RWPE2 (cell line): ENCODE data around the gene RFTN2.
"Not testable (repeated sequence)": the region's sequence is repeated elsewhere in the genome, so short reads cannot be mapped to it uniquely, and the experiment has no call there.

Experiments used
- ATAC-seq: fragments of 200-7000 bp; cut with Tn5 transposase; 3 replicates; pipeline ENCODE4 v1.9.1; 2021; ENCODE audit warnings: low read depth
- DNase-seq: peaks from one replicate; pipeline ENCODE4 v3.0.0-alpha.2; 2020; ENCODE audit warnings: low spot score
- H3K27ac ChIP-seq: fragments of 450-650 bp; 2 replicates; pipeline ENCODE4 v1.5.1; 2017; ENCODE audit warnings: mild to moderate bottlenecking; ENCODE audit not compliant: poor library complexity, severe bottlenecking
- H3K27me3 ChIP-seq: fragments of 250-450 bp; sonication (Bioruptor Pico); 2 replicates; pipeline ENCODE4 v1.5.1; 2021; ENCODE audit warnings: mild to moderate bottlenecking, moderate library complexity; ENCODE audit not compliant: insufficient read depth, poor library complexity, severe bottlenecking
- H3K36me3 ChIP-seq: fragments of 250-450 bp; sonication (Bioruptor Pico); 2 replicates; pipeline ENCODE4 v1.5.1; 2020; ENCODE audit warnings: low read depth, mild to moderate bottlenecking, moderate library complexity
- H3K4me1 ChIP-seq: fragments of 250-450 bp; sonication (Bioruptor Pico); 2 replicates; pipeline ENCODE4 v1.5.1; 2021; ENCODE audit warnings: mild to moderate bottlenecking, moderate library complexity; ENCODE audit not compliant: insufficient read depth, poor library complexity, severe bottlenecking
- H3K4me3 ChIP-seq: fragments of 250-450 bp; sonication (Bioruptor Pico); 2 replicates; pipeline ENCODE4 v1.5.1; 2021; ENCODE audit warnings: mild to moderate bottlenecking, moderate library complexity; ENCODE audit not compliant: severe bottlenecking
- H3K9me3 ChIP-seq: fragments of 250-450 bp; sonication (Bioruptor Pico); 2 replicates; pipeline ENCODE4 v1.5.1; 2021; ENCODE audit warnings: mild to moderate bottlenecking, moderate library complexity; ENCODE audit not compliant: severe bottlenecking
- CTCF ChIP-seq: fragments of 450-650 bp; IDR thresholded peaks from one replicate; pipeline ENCODE4 v1.5.1; 2017; ENCODE audit warnings: mild to moderate bottlenecking, moderate library complexity; ENCODE audit not compliant: poor library complexity, severe bottlenecking

RFTN2 gene

DNA sequence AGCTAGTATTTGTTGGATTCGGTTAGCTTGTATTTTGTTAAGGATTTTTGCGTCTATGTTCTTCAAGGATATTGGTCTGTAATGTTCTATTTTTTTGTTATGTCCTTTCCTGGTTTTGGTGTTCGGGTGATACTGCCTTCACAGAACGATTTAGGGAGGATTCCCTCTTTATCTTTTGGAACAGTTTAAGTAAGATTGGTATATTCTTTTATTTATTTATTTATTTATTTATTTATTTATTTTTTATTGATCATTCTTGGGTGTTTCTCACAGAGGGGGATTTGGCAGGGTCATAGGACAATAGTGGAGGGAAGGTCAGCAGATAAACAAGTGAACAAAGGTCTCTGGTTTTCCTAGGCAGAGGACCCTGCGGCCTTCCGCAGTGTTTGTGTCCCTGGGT, 19.8 kb upstream of the RFTN2 start:
- DNase-seq, H3K27ac ChIP-seq, H3K27me3 ChIP-seq, H3K4me3 ChIP-seq, H3K36me3 ChIP-seq, ATAC-seq, H3K9me3 ChIP-seq, H3K4me1 ChIP-seq: not testable (repeated sequence)

- TF ChIP-seq CTCF: no peak
Measured at GRCh38 chr2:197677483-197677882, 2.1 kb upstream of the RFTN2 start.

DNA sequence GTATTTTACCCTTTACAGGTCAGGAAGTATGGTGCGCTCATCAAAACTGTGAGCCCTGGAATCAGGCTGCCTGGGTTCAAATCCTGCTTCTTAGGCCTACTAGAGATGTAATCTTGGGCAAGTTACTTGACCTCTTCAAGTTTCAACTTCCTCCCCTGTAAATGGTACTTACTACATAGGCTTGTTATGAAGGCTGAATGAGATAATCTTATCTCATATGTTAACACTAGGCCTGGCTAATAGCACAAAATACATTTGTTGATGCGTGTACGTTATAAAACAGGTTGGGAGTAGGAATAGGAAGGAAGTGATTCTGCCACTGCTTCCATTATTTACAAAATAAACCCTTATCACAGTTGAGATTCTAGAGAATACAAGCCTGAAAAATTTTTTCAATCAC, 1.7 kb upstream of the RFTN2 start:
- Histone ChIP-seq H3K36me3 (no peaks in the 10 kb centered on the region), H3K4me1 (no peaks in the 10 kb centered on the region), H3K4me3 (no peak overlapping the region), H3K27ac (no peak overlapping the region), H3K27me3 (no peaks in the 10 kb centered on the region), H3K9me3 (no peaks in the 10 kb centered on the region)
- DNase-seq (no peak), ATAC-seq (no peak)
- no peak for TF ChIP-seq CTCF

More at GRCh38 chr2:197677483-197677882, 2.1 kb upstream of the RFTN2 start:
- no peaks in the 10 kb centered on the region for H3K4me1 ChIP-seq
- no peak overlapping the region for H3K4me3 ChIP-seq
- H3K27me3 ChIP-seq: no peaks in the 10 kb centered on the region
- no peak overlapping the region for H3K27ac ChIP-seq
- DNase-seq: no peak
- no peaks in the 10 kb centered on the region for H3K36me3 ChIP-seq
- H3K9me3 ChIP-seq: no peaks in the 10 kb centered on the region
- ATAC-seq: no peak

GRCh38 chr2:197675711-197676188, 363 bp upstream of the RFTN2 start:
- no peak overlapping the region for H3K4me3 ChIP-seq
- DNase-seq: no peak

DNA sequence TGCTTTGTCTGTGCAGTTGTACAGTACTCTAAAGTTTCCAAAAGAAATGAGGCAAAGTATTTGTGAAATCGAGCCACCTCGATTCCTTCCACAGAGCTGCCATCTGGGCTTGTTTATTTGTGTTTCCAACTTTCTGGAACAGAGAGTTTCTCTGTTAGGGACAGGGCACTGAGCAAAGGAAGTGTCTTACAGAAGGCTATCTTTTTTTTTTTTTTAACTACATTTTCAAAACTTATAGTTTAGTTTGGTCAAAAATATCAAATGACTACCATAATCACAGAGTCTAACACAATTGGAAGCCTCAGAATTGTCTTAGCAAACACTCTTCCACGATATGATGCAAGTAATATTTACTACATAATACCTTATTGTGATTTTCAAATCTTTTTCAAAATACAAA, 796 bp downstream of the RFTN2 start:
- DNase-seq (no peak), ATAC-seq (no peak)
- Histone ChIP-seq H3K27ac (no peak overlapping the region), H3K27me3 (no peaks in the 10 kb centered on the region), H3K36me3 (no peaks in the 10 kb centered on the region), H3K9me3 (no peaks in the 10 kb centered on the region), H3K4me3 (no peak overlapping the region), H3K4me1 (no peaks in the 10 kb centered on the region)
- no peak for TF ChIP-seq CTCF

More at GRCh38 chr2:197675711-197676188, 363 bp upstream of the RFTN2 start:
- Histone ChIP-seq H3K9me3 (no peaks in the 10 kb centered on the region), H3K27ac (no peak overlapping the region), H3K27me3 (no peaks in the 10 kb centered on the region), H3K4me1 (no peaks in the 10 kb centered on the region), H3K36me3 (no peaks in the 10 kb centered on the region)
- no peak for ATAC-seq
- no peak for TF ChIP-seq CTCF
